NCI-H524 treated with DMSO at 0.1 percent for 48 hours (cell line): ENCODE results near the gene BRD2.

Source experiments
- DNase-seq: peaks from one replicate; lab custom pipeline; 2025; lab: John Stamatoyannopoulos, UW

BRD2 gene

GRCh38 chr6:32995448-32995847 is 27.1 kb downstream of the BRD2 start:
- no peak for DNase-seq

DNA sequence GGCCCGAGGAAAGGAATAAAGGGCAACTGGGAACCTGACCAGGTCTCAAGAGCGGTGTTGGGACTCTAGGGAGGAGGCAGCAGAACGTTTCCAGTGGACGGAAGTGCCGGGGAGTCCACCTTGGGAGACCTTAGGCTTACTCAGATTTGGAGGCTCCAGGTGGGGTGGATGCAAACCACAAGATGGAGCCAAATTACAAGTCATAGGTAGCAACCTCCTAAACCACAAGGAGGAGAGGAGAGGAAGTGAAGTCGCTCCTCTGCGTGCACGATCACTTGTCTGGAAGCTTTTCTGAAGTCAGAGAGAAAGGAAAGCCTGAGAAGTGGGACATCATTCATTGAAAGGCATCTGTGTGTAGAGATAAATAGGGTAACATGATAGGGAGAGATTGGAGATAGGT is 31.7 kb downstream of the BRD2 start:
- peak; percentile 10 for DNase-seq

- no peak for DNase-seq
Measured at GRCh38 chr6:33001685-33002084, 33.3 kb downstream of the BRD2 start.

DNA sequence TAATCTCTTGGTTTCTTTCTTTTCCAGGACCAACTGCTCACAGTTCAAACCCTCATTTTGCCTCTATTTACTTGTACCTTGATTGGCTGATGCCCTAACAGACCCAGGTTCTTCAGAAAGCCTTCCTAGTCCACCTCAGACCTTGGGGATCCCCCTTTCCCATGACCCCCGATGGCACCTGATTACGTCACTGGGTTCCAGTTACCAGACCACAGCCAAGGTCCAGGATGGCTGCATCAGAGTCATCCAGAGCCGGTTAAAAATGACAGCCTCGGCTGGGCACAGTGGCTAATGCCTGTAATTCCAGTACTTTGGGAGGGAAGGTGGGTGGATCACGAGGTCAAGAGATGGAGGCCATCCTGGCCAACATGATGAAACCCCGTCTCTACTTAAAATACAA is 36.5 kb downstream of the BRD2 start:
- no peak for DNase-seq

DNA sequence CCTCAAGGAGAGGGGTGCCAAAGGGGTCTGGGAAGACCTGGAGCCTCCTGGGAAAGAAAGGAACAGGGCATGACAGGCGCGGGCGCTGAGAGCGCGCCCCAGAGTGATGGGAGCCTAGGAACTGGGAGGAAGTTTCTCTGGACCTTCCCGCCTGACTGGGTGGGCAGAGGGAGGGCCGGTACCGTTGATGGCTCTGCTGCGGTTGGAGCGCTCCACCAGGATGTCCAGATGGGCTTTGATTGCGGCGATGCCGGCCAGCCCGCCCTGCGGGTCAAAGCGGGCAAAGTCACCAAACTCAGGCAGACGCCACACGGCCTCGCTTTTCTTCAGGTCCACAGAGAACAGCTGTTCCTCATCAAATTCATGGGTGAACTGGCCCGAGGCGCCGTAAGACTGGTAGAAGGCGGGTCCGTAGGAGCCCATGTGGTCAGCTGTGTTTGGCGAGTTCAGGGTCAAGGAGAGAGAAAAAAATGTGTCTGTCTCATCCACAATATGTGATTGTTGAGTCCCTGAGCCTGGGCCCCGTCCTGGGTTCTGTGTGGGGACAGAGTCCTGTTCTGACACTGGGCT is 39.5 kb downstream of the BRD2 start:
- no peak for DNase-seq

- no peak for DNase-seq
Measured at GRCh38 chr6:33008944-33009861, 40.8 kb downstream of the BRD2 start, which contains the start of gene HLA-DOA. Gene HLA-DOA, minus strand, starts transcription at chr6:33009591.

DNA sequence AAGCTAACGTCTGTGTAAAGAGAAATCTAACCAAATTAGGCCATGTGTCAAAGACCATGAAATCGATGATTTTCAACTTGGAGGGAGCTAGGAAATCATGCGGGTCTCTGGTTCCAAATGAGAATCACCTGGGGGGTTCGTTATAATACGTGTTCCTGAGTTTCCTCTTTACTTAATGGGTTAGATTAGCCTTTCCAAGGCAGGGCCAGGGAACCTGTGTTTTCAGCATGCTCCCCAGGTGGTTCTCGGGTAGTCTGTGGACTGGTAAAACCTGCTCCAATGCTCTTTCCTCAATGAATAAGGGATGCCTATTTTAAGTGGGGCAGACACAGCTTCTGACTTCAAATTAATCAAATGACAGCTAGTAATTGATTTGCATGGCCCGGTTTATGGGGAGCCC is 42.0 kb downstream of the BRD2 start:
- DNase-seq: no peak

- DNase-seq: no peak
Measured at GRCh38 chr6:33013608-33014007, 45.2 kb downstream of the BRD2 start.

DNA sequence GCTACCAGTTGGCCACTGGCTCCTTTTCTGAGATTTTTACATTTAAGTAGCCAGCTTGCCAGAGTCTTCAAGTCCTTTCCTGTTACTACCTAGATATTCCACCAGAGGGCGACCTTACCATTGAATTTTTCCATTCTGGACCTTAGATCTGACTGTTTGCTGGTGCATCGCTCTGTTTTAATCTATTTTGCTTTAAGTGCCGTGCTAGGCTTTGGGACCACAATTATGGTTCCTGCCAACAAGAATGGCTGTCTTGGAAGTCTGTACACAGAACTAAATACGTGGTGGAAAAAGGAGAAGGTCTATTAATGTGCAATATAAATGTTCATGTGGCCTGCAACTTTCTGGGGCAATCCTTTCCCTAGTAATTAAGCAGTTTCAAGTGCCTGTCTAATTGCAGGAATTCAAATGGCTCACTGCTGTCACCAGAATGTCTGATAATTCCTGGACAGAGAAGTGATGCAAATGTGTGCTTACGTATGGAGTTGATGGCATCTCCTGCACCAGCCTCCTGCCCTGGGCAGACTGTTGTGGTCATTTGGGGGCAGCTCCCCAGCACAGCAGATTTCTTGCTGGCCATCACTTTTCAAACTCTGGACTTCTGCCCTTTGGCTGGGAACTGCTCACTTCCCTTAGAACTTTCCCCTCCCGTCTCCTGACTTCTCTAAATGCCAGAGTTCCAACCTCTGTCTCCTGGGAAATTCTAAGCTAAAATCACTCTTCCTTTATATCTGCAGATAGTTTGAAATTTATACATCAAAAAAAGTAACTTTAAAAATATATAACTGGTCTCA is 46.6 kb downstream of the BRD2 start:
- peak; percentile 39 for DNase-seq

- no peak for DNase-seq
Measured at GRCh38 chr6:33015798-33016197, 47.4 kb downstream of the BRD2 start.

- no peak for DNase-seq
Measured at GRCh38 chr6:33017018-33017417, 48.6 kb downstream of the BRD2 start.

- DNase-seq: no peak
Measured at GRCh38 chr6:33017694-33018353, 49.4 kb downstream of the BRD2 start.

- DNase-seq: no peak
Measured at GRCh38 chr6:33018418-33018817, 50.0 kb downstream of the BRD2 start.

GRCh38 chr6:33018904-33019303 is 50.5 kb downstream of the BRD2 start:
- DNase-seq: no peak

DNA sequence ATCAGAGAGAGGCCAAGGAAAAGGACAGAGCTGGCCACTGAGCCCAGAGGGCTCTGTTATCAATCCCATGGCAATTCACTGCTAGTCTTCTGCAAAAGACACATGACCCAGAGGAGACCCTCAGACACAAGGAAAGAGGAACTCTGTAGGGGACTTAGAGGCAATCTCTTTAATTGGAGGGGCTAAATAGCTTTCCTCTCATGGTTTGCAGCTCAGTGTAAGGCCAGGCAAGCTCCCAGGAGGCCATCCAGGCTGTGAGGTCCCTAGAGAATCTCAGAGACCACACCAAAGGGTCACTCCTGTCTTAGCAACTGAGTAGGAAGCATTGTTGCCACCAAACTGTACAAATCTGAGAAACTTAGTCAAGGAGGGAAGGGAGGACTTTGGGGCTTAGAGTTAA is 51.0 kb downstream of the BRD2 start:
- DNase-seq: no peak

DNA sequence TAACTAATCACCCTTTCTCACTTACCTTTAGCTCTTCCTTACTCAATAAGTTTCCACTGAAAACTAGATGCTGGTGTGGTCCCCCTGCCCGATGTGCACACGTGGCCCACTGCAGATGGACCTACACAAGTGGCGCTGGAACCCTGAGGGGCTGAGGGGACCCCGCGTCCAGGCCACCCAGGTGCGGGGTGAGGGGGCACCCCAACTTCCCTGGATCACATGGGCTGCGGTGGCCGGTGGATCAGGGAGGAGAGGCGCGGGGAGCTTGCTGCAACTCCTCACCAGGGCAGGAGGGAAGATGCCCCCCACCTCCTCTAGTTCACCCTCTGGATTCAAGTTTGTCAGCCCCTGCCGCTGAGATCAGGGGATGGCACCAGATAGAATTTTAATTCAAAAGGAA is 53.5 kb downstream of the BRD2 start:
- no peak for DNase-seq

- no peak for DNase-seq
Measured at GRCh38 chr6:33023536-33023935, 55.1 kb downstream of the BRD2 start.

GRCh38 chr6:33024521-33024920 is 56.1 kb downstream of the BRD2 start:
- no peak for DNase-seq

DNA sequence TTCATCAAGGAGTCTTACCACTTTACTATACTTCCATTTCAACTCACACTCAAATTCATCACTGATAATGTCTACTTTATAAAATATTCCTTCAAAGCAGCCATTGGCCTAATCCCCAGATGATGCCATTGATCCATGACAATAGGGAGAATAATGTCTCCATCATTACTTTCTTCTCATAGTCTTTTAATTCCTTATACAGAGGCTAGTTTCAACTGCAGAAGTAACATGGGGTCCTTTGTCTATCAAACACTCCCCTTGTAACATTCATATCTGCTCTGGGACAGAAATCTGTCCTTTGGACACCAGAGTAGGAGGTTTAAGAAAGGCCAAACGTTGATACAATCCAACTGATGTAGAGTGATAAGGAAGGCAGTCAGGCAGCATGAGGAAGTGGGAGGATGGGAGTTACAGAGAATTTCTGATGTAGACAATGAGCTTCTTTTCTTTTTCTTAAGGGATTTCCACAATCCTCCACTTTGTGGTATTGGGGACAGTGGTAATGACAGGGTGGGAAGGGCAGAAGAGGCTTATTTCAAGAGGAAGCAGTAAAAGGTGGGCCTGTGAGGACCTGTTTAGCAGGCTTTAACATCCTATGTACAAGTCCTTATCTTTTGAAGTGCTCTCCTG is 59.9 kb downstream of the BRD2 start:
- no peak for DNase-seq

DNA sequence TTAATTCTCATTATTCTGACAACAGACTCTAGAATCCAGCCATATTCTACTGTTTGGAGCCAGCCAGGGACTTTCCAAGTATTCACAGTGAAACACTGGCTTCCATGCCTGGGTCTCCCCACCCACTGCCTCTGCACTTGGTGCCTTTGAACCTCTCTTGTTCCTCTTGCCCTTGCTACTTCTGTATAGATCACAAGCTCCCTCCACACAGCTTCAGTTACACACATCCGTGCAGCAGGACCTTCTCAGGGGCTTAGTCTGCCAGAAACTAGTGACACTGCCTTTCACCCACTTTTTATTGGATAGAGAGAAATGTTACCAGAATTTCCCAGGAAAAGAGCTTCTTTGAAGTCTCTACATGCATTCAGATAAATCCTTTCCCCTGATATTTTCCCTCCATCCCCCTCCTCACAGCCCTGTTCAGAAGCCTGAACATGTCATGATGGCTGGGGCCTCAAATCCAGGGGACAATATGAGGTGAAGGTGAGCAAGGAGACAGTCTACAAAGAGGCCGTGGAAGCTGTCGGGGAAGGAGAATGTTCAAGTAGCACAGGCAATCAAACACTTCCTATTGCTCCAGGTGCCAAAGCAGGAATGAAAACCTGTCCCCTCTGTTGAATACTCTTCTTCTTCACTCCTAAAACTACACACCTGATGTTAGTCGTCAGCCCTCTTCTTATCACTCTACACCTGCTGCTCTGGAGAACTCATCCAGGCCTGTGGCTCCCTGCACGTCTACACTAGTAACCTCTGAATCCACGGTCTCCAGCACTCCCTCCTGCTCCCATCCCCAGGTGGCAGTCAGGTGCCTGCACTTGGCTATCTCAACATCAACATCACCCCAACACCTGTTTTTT is 61.2 kb downstream of the BRD2 start:
- DNase-seq: no peak

- no peak for DNase-seq
Measured at GRCh38 chr6:33030245-33030644, 61.9 kb downstream of the BRD2 start.
